Measurements from ENCODE around the gene SHPK. TPM values are rescaled to one million over a fixed set of nuclear protein-coding genes. Genes with fewer than 3 reads are reported as not detected.

Gene SHPK, protein sequence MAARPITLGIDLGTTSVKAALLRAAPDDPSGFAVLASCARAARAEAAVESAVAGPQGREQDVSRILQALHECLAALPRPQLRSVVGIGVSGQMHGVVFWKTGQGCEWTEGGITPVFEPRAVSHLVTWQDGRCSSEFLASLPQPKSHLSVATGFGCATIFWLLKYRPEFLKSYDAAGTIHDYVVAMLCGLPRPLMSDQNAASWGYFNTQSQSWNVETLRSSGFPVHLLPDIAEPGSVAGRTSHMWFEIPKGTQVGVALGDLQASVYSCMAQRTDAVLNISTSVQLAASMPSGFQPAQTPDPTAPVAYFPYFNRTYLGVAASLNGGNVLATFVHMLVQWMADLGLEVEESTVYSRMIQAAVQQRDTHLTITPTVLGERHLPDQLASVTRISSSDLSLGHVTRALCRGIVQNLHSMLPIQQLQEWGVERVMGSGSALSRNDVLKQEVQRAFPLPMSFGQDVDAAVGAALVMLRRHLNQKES
- total RNA-seq = 8.5 and 9.6 TPM in 2 replicates

DNA sequence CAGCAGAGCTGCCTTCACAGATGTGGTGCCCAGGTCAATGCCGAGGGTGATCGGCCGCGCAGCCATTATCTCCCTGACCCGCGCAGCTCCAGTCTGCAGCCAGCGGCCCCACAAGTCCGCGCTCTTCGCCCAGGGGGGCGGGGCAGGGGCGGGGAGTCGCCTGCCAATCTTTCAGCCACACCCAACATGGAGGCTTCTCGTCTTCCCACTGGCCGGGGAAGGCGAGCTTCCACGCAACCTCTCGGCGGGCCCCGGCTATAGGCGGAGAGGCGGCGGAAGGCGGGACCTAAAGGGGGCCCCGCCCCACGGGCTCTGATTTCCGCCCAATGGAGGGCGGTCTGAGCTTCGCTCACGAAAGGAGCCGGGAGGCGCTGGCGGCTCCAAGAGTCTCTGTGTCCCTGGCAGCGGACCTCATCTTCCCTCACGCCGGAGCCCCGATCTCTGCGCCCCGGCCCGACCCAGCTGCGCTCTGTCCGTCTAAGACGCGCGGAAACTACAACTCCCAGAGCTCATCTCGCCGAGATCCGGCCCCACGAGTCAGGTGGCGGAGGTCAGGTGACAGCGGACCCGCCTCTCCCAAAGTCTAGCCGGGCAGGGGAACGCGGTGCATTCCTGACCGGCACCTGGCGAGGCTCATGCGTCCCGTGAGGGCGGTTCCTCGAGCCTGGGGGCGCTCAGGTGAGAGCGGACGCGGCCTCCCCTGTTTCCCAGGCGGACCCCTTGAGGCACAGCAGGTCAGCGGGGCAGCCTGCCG, at the start of gene SHPK, which contains the start of gene CTNS:
Gene SHPK, minus strand, starts transcription at position 97 of the 754 bp plus-strand sequence. Its CDS starts 31 bp downstream, at position 66.
Gene CTNS, plus strand, starts transcription at position 607 of the 754 bp plus-strand sequence. CDS start 3,447 bp downstream, outside the sequence.

DNA sequence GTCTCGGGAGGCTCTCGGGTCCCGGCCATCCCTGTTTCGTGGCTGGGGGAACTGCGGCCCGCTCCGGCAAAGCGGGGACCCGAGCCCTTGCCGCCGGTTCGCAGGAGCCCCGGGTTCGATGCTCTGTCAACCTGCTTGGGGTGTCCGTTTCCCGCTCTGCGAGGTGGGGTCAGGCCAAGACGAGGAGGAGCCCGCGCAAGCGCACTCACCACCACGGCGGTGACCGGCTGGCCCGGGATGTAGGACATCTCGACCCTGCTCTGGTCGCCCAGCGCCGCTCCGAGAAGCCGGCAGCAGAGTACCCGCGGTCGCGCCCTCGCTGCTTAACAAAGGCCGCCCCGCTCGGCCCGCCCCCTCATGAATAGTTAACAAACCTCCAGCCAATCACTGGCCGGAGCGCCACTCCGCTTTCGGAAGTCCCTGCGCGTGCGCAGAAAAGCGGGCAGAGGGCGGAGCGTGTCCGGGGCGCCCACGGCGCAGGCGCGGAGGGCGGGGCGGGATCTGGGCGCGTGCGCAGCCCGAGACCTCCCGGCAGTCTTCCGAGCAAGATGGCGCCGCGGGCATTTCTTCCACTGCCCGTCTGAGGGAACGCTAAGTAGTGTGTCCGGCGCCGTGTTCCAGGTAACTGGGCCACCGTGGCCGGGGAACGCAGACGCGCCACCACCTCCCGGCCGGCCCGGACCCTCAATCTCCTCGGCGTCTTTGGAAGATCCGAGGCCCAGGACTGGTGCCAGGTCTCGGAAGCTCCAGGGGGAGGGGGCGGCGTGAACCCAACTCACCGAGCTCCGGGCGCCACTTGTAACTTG, 32.4 kb upstream of the SHPK start, which contains the start of the genes EMC6 and TAX1BP3:
Gene EMC6, plus strand, starts transcription at position 534 of the 806 bp plus-strand sequence. CDS start 335 bp downstream, outside the sequence.
Gene TAX1BP3, minus strand, starts transcription at position 300 of the 806 bp plus-strand sequence. Its CDS starts 52 bp downstream, at position 248.

Other genes with a start within 250 kb of the SHPK start
- gene OR3A2, start 249.9 kb downstream of the SHPK start, total RNA-seq = 0.06 TPM in 1 of 2 replicates, not detected in the other
- gene OR1E1, start 237.8 kb downstream of the SHPK start, total RNA-seq = not detected in 2 replicates
- not detected in 2 replicates for gene OR3A3, start 224.9 kb downstream of the SHPK start, total RNA-seq
- not detected in 2 replicates for gene OR1E2, start 202.4 kb downstream of the SHPK start, total RNA-seq
- gene SPATA22, start 164.4 kb downstream of the SHPK start, total RNA-seq = 0.87 TPM in 1 of 2 replicates, not detected in the other
- 0.06 and 0.13 TPM in 2 replicates for gene ASPA, start 160.3 kb downstream of the SHPK start, total RNA-seq
- 0.53 and 0.68 TPM in 2 replicates for gene TRPV3, start 78.4 kb downstream of the SHPK start, total RNA-seq
- gene TRPV1, start 26.8 kb downstream of the SHPK start, total RNA-seq = 0.92 and 1.2 TPM in 2 replicates
- 12.4 and 19.2 TPM in 2 replicates for gene CTNS, start 510 bp upstream of the SHPK start, total RNA-seq
- gene TAX1BP3, start 32.3 kb upstream of the SHPK start, total RNA-seq = 130 and 142 TPM in 2 replicates
- gene EMC6, start 32.6 kb upstream of the SHPK start, total RNA-seq = 12.3 and 15.2 TPM in 2 replicates
- gene P2RX5, start 59.9 kb upstream of the SHPK start, total RNA-seq = 1.3 and 1.5 TPM in 2 replicates
- gene HASPIN, start 87.7 kb upstream of the SHPK start, total RNA-seq = 2.7 and 3.8 TPM in 2 replicates
- 19.5 and 19.7 TPM in 2 replicates for gene ITGAE, start 164.9 kb upstream of the SHPK start, total RNA-seq
- gene NCBP3, start 210.0 kb upstream of the SHPK start, total RNA-seq = 16.8 and 18.5 TPM in 2 replicates